DND-41 (cell line): Measurements from ENCODE around the gene OGFR.

ENCODE experiments used
- ATAC-seq: fragments of 200-7000 bp; cut with Tn5 transposase; 3 replicates; pipeline ENCODE4 v1.9.1; 2021; ENCODE audit warnings: low read depth; ENCODE audit not compliant: insufficient read depth
- DNase-seq: peaks from one replicate; pipeline ENCODE4 v3.0.0-alpha.2; 2020
- H2AFZ ChIP-seq: 2 replicates; pipeline ENCODE4 v1.6.0; 2012; ENCODE audit warnings: low read depth, low read length
- H3K27ac ChIP-seq: 2 replicates; pipeline ENCODE4 v1.5.1; 2012; ENCODE audit warnings: low read length, inconsistent platforms
- H3K27me3 ChIP-seq: fragments of 200-600 bp; sonication (generic); 2 replicates; pipeline ENCODE4 v1.6.0; 2012; ENCODE audit warnings: low read length, mild to moderate bottlenecking, inconsistent platforms; ENCODE audit not compliant: insufficient read depth, poor library complexity
- H3K36me3 ChIP-seq: 2 replicates; pipeline ENCODE4 v1.5.1; 2012; ENCODE audit warnings: low read length, inconsistent platforms; ENCODE audit not compliant: insufficient read depth
- H3K4me1 ChIP-seq: 2 replicates; pipeline ENCODE4 v1.5.1; 2012; ENCODE audit warnings: mild to moderate bottlenecking, low read length; ENCODE audit not compliant: insufficient read depth
- H3K4me2 ChIP-seq: 2 replicates; pipeline ENCODE4 v1.6.0; 2012; ENCODE audit warnings: mild to moderate bottlenecking, moderate library complexity, low read length, inconsistent platforms; ENCODE audit not compliant: insufficient read depth
- H3K4me3 ChIP-seq, 2 experiments: fragments of 200-600 bp in 1 of 2; shearing (Covaris generic) in 1 of 2; 2 replicates each; pipeline ENCODE4 v1.5.1; 2012 to 2016; ENCODE audit warnings: inconsistent platforms in 2 of 2, low read length in 2 of 2, mild to moderate bottlenecking in 2 of 2, low read depth in 1 of 2, moderate library complexity in 1 of 2
- H3K79me2 ChIP-seq: 2 replicates; pipeline ENCODE4 v1.6.0; 2012; ENCODE audit warnings: low read length, inconsistent platforms; ENCODE audit not compliant: insufficient read depth
- H3K9ac ChIP-seq: 2 replicates; pipeline ENCODE4 v1.6.0; 2012; ENCODE audit warnings: low read depth, mild to moderate bottlenecking, inconsistent platforms, low read length, moderate library complexity
- H3K9me3 ChIP-seq: 2 replicates; pipeline ENCODE4 v1.5.1; 2012; ENCODE audit warnings: low read length, moderate library complexity, mild to moderate bottlenecking, inconsistent platforms; ENCODE audit not compliant: insufficient read depth, severe bottlenecking
- H4K20me1 ChIP-seq: 2 replicates; pipeline ENCODE4 v1.6.0; 2012; ENCODE audit warnings: low read length; ENCODE audit not compliant: insufficient read depth
- EZH2 ChIP-seq: IDR thresholded peaks from 3 replicates; pipeline ENCODE4 v1.6.1; 2012; ENCODE audit warnings: borderline replicate concordance, low read depth, mild to moderate bottlenecking, moderate library complexity, low read length, inconsistent platforms; ENCODE audit not compliant: severe bottlenecking
- TF ChIP-seq, protein P1 (sequence below): IDR thresholded peaks from 2 replicates; pipeline ENCODE4 v1.5.1; 2012; ENCODE audit warnings: borderline replicate concordance, low read length, moderate library complexity, mild to moderate bottlenecking; ENCODE audit not compliant: poor library complexity, severe bottlenecking; ENCODE audit errors: extremely low read depth

The OGFR gene

DNA sequence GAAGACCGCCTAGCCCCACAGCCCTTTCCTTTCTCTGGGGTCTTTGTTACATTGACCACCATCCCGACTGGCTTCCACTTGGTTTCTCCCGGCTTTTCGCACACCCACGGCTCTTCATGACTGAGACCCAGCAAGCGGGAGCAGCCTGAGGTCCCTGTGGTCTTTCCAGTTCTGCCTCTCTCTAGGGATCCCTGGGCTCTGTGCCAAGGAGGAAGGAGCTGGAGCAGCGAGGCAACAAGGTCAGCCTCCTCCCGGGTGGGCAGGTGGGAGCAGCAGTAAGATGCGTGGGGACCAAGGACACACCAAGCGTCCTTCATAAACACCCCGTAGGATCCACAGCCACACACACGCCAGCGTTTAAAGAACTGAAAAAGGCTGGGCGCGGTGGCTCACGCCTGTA is 37.9 kb upstream of the OGFR start:
- no peak overlapping the region for H3K4me3 ChIP-seq
- H2AFZ ChIP-seq = no peak overlapping the region
- no peaks in the 10 kb centered on the region for H3K79me2 ChIP-seq
- no peaks in the 10 kb centered on the region for H3K36me3 ChIP-seq
- no peaks in the 10 kb centered on the region for H3K9me3 ChIP-seq
- no peak for TF ChIP-seq EZH2
- TF ChIP-seq, protein P1, sequence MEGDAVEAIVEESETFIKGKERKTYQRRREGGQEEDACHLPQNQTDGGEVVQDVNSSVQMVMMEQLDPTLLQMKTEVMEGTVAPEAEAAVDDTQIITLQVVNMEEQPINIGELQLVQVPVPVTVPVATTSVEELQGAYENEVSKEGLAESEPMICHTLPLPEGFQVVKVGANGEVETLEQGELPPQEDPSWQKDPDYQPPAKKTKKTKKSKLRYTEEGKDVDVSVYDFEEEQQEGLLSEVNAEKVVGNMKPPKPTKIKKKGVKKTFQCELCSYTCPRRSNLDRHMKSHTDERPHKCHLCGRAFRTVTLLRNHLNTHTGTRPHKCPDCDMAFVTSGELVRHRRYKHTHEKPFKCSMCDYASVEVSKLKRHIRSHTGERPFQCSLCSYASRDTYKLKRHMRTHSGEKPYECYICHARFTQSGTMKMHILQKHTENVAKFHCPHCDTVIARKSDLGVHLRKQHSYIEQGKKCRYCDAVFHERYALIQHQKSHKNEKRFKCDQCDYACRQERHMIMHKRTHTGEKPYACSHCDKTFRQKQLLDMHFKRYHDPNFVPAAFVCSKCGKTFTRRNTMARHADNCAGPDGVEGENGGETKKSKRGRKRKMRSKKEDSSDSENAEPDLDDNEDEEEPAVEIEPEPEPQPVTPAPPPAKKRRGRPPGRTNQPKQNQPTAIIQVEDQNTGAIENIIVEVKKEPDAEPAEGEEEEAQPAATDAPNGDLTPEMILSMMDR = no peak
- DNase-seq (no peak), ATAC-seq (no peak)
- peaks cover 10% of the 10 kb centered on the region; the same call in 1 of the 2 replicates for H4K20me1 ChIP-seq
- no peak overlapping the region for H3K4me2 ChIP-seq
- H3K27me3 ChIP-seq = no peaks in the 10 kb centered on the region
- no peak overlapping the region for H3K9ac ChIP-seq
- H3K27ac ChIP-seq = no peak overlapping the region
- H3K4me1 ChIP-seq = no peaks in the 10 kb centered on the region

DNA sequence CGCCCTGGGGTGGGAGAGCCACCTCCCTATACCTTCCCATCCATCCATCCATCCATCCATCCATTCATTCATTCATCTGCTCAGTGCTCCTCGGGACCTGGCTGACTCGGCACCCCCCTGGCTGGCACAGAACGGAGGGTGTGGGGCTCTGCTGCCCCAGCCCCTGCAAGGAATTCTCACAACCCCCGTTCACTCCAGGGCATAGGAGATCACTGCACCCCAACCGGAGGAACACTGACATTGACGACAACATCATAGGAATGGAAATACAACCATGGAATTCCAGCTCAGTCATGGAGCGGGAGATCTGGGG is 36.4 kb upstream of the OGFR start:
- Histone ChIP-seq H3K4me1 (no peaks in the 10 kb centered on the region), H3K9ac (no peak overlapping the region), H3K36me3 (no peaks in the 10 kb centered on the region), H3K27me3 (no peaks in the 10 kb centered on the region), H2AFZ (no peak overlapping the region), H3K4me2 (no peak overlapping the region), H3K9me3 (no peaks in the 10 kb centered on the region), H3K27ac (no peak overlapping the region), H4K20me1 (0 out of 2 replicates have a peak, but pooled peaks cover 8% of the 10 kb centered on the region), H3K79me2 (no peaks in the 10 kb centered on the region), H3K4me3 (no peak overlapping the region)
- DNase-seq = no peak
- no peak for ATAC-seq
- TF ChIP-seq EZH2 = no peak

DNA sequence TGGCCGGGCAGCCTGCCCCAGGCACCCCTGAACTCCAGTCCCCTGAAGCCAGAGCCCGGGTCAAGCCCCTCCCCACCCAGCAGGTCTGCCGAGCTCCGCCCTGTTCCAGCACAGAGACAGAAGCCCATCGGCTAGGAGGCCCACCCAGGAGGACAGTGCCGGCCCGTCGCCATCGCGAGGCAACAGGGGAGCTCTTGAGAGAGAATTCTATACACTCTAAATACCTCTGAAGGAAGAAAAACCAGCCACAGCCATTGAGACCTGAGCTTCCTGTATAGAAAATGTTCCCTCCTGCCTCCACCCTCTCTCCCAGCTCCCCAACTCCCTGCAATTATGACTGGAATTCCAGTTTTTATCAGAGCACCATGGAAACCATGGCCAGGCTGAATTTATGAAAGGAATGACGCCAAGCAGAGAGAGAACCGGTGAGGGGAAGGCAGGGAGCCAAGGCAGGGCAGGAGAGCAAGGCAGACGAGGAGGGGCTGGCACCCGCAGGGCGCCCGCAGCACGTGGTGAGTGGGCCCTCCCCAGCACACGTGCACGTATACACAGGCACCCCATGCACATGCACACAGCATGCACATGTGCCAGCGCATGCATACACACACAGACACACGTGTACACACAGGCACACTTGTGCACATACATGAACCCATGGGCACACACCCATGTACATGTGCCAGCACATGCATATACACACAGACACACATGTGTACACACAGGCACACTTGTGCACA is 35.9 kb upstream of the OGFR start:
- no peak overlapping the region for H2AFZ ChIP-seq
- TF ChIP-seq, protein P1 = no peak
- TF ChIP-seq EZH2 = no peak
- no peaks in the 10 kb centered on the region for H3K9me3 ChIP-seq
- H3K27me3 ChIP-seq = no peaks in the 10 kb centered on the region
- H3K4me2 ChIP-seq = no peak overlapping the region
- ATAC-seq (no peak), DNase-seq (no peak)
- H3K79me2 ChIP-seq = no peaks in the 10 kb centered on the region
- no peaks in the 10 kb centered on the region for H3K36me3 ChIP-seq
- H3K4me1 ChIP-seq = no peaks in the 10 kb centered on the region
- H3K4me3 ChIP-seq = no peak overlapping the region
- H4K20me1 ChIP-seq = 0 out of 2 replicates have a peak, but pooled peaks cover 6% of the 10 kb centered on the region
- no peak overlapping the region for H3K27ac ChIP-seq
- H3K9ac ChIP-seq = no peak overlapping the region

DNA sequence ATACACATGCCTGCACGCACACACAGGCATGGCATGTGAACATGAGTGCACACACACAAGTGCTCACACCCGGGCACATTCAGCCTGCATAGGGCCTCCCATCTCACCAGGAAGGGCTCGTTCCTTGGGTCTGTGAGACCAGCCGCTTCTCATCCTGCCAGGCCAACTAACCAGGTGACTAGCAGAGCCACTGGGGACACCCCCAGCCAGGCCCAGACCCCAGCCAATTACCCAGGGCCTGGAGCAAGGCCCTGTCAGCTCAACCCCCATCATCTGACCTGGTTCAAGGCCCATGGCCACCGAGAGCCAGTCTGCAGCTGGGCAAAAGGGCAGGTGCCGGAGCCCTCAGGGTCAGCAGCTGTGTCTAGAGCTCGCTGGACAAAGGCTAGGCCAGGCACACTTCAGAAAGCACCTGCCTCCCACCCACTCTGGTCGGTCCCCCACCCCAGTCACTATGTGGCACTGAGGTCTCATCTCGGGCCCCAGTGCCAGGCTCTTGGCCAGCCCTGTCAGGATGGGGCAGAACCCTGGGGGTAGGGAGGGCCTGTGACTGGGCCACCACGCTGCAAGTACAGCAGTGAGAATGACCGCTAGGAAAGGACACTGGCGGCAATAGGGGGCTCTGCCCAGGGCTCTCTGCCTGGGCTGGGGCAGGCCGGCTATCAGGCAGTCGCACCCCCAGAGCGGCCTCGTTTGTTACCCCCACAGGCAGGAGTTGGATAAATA is 35.1 kb upstream of the OGFR start:
- DNase-seq (no peak), ATAC-seq (no peak)
- H3K4me1 ChIP-seq = no peaks in the 10 kb centered on the region
- H3K27me3 ChIP-seq = no peaks in the 10 kb centered on the region
- no peaks in the 10 kb centered on the region for H3K9me3 ChIP-seq
- H3K4me2 ChIP-seq = no peak overlapping the region
- no peak overlapping the region for H3K27ac ChIP-seq
- H3K79me2 ChIP-seq = no peaks in the 10 kb centered on the region
- no peak overlapping the region for H2AFZ ChIP-seq
- no peak overlapping the region for H3K4me3 ChIP-seq
- H4K20me1 ChIP-seq = 0 out of 2 replicates have a peak, but pooled peaks cover 6% of the 10 kb centered on the region
- H3K9ac ChIP-seq = no peak overlapping the region
- no peaks in the 10 kb centered on the region for H3K36me3 ChIP-seq
- TF ChIP-seq EZH2 = no peak
- TF ChIP-seq, protein P1 = no peak
